Measurements from ENCODE around the gene SUSD5. TPM values are rescaled to one million over a fixed set of nuclear protein-coding genes. Genes with fewer than 3 reads are reported as not detected.
A peak's percentile ranks its signal among the peaks of the same experiment; 100 is the strongest.

The SUSD5 gene
- total RNA-seq, 1 donor from 2014 or later = 2.0 TPM

- Mint-ChIP-seq H3K4me3 (ENCODE audit: unreplicated experiment) (peak overlapping the region; percentile 89), H3K4me1 (ENCODE audit: low read depth, unreplicated experiment) (no peaks in the 10 kb centered on the region), H3K36me3 (ENCODE audit: unreplicated experiment) (peaks cover 4% of the 10 kb centered on the region), H3K27ac (ENCODE audit: unreplicated experiment) (no peak overlapping the region), H3K9me3 (ENCODE audit: unreplicated experiment) (peaks cover 7% of the 10 kb centered on the region), H3K27me3 (ENCODE audit: unreplicated experiment) (peaks cover 20% of the 10 kb centered on the region)
- no peak for TF ChIP-seq CTCF (IDR thresholded peaks at IDR 0.05; ENCODE audit: partially characterized antibody, unreplicated experiment)
- no peak for DNase-seq
These were observed 654 bp downstream of the SUSD5 start for GRCh38 chr3:33217866-33218445.

GRCh38 chr3:33215739-33216138, 2.9 kb downstream of the SUSD5 start:
- Mint-ChIP-seq H3K4me3 (ENCODE audit: unreplicated experiment) (no peak overlapping the region), H3K36me3 (ENCODE audit: unreplicated experiment) (peaks cover 4% of the 10 kb centered on the region), H3K27me3 (ENCODE audit: unreplicated experiment) (peaks cover 20% of the 10 kb centered on the region), H3K4me1 (ENCODE audit: low read depth, unreplicated experiment) (no peaks in the 10 kb centered on the region), H3K9me3 (ENCODE audit: unreplicated experiment) (peaks cover 7% of the 10 kb centered on the region), H3K27ac (ENCODE audit: unreplicated experiment) (no peak overlapping the region)
- TF ChIP-seq CTCF (IDR thresholded peaks at IDR 0.05; ENCODE audit: partially characterized antibody, unreplicated experiment) = no peak
- DNase-seq = no peak

- DNase-seq = no peak
- H3K4me3 Mint-ChIP-seq (ENCODE audit: unreplicated experiment) = no peak overlapping the region
- no peaks in the 10 kb centered on the region for H3K9me3 Mint-ChIP-seq (ENCODE audit: unreplicated experiment)
- TF ChIP-seq CTCF (IDR thresholded peaks at IDR 0.05; ENCODE audit: partially characterized antibody, unreplicated experiment) = no peak
- H3K27me3 Mint-ChIP-seq (ENCODE audit: unreplicated experiment) = peaks cover 14% of the 10 kb centered on the region
- H3K36me3 Mint-ChIP-seq (ENCODE audit: unreplicated experiment) = peaks cover 25% of the 10 kb centered on the region
- no peaks in the 10 kb centered on the region for H3K4me1 Mint-ChIP-seq (ENCODE audit: low read depth, unreplicated experiment)
- H3K27ac Mint-ChIP-seq (ENCODE audit: unreplicated experiment) = no peak overlapping the region
These were observed 6.2 kb downstream of the SUSD5 start for GRCh38 chr3:33212406-33212805.

GRCh38 chr3:33211444-33211843, 7.2 kb downstream of the SUSD5 start:
- Mint-ChIP-seq H3K27ac (ENCODE audit: unreplicated experiment) (no peak overlapping the region), H3K36me3 (ENCODE audit: unreplicated experiment) (peaks cover 24% of the 10 kb centered on the region), H3K9me3 (ENCODE audit: unreplicated experiment) (no peaks in the 10 kb centered on the region), H3K27me3 (ENCODE audit: unreplicated experiment) (peaks cover 9% of the 10 kb centered on the region), H3K4me3 (ENCODE audit: unreplicated experiment) (no peak overlapping the region), H3K4me1 (ENCODE audit: low read depth, unreplicated experiment) (no peaks in the 10 kb centered on the region)
- DNase-seq = no peak
- no peak for TF ChIP-seq CTCF (IDR thresholded peaks at IDR 0.05; ENCODE audit: partially characterized antibody, unreplicated experiment)

- TF ChIP-seq CTCF (IDR thresholded peaks at IDR 0.05; ENCODE audit: partially characterized antibody, unreplicated experiment) = no peak
- no peak overlapping the region for H3K4me3 Mint-ChIP-seq (ENCODE audit: unreplicated experiment)
- H3K36me3 Mint-ChIP-seq (ENCODE audit: unreplicated experiment) = peaks cover 23% of the 10 kb centered on the region
- DNase-seq = no peak
- H3K27me3 Mint-ChIP-seq (ENCODE audit: unreplicated experiment) = no peaks in the 10 kb centered on the region
- H3K4me1 Mint-ChIP-seq (ENCODE audit: low read depth, unreplicated experiment) = no peaks in the 10 kb centered on the region
- no peaks in the 10 kb centered on the region for H3K9me3 Mint-ChIP-seq (ENCODE audit: unreplicated experiment)
- H3K27ac Mint-ChIP-seq (ENCODE audit: unreplicated experiment) = no peak overlapping the region
These were observed 9.3 kb downstream of the SUSD5 start for GRCh38 chr3:33209357-33209756.

All from glutamatergic neuron (in vitro differentiated cells).